ENCODE measurements around the gene SMYD3.

GRCh38 chr1:246450611-246451251 lies 56.3 kb downstream of the SMYD3 start:
- TF ChIP-seq BRCA1 (IDR thresholded peaks at IDR 0.05) (no peak), BRCA1 (CRISPR knock-in tag; IDR thresholded peaks at IDR 0.05) (no peak), ZNF12 (CRISPR knock-in tag; IDR thresholded peaks at IDR 0.05) (no peak), SP1 (CRISPR knock-in tag; IDR thresholded peaks at IDR 0.05) (no peak), MXI1 (IDR thresholded peaks at IDR 0.05; ENCODE audit: low read depth, low read length) (no peak), POLR2A (conservative IDR thresholded peaks at IDR 0.05) (no peak)
- TF ChIP-seq, protein P1, sequence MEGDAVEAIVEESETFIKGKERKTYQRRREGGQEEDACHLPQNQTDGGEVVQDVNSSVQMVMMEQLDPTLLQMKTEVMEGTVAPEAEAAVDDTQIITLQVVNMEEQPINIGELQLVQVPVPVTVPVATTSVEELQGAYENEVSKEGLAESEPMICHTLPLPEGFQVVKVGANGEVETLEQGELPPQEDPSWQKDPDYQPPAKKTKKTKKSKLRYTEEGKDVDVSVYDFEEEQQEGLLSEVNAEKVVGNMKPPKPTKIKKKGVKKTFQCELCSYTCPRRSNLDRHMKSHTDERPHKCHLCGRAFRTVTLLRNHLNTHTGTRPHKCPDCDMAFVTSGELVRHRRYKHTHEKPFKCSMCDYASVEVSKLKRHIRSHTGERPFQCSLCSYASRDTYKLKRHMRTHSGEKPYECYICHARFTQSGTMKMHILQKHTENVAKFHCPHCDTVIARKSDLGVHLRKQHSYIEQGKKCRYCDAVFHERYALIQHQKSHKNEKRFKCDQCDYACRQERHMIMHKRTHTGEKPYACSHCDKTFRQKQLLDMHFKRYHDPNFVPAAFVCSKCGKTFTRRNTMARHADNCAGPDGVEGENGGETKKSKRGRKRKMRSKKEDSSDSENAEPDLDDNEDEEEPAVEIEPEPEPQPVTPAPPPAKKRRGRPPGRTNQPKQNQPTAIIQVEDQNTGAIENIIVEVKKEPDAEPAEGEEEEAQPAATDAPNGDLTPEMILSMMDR (IDR thresholded peaks at IDR 0.05 in 2 of 3, conservative IDR thresholded peaks at IDR 0.05 in 1 of 3; ENCODE audit: insufficient read depth in 2 of 3, low read depth in 1 of 3, low read length in 3 of 3), result peak; percentile 63 to 95 (median 69)

All from K562 (cell line).